ENCODE results near the gene PACRG.

Gene PACRG

DNA sequence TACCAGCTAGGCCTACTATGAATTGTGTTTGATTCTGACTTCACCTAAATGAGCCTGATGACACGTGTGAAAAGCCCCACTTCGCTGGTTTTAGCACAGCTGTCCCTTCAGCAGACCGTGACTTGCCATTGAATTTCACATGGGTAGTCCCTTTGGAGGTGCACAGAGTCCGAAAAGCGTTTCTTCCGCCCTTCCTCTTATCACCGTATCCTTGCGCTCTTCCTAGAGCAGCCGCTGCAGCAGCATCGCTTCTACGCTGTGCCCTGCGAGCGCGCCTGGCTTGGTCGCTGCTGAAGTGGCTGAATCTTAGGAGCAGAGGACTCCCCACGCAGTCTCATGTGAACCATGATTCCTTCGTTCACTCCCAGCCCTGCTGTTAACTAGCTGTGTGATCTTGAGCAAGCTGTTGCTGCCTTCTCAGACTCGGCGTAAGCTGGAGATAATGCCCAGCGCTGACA is 127.0 kb downstream of the PACRG start:
- H3K36me3 ChIP-seq = no peaks in the 10 kb centered on the region
- DNase-seq = no peak
- H3K9me3 ChIP-seq = no peaks in the 10 kb centered on the region
- H3K4me1 ChIP-seq = no peaks in the 10 kb centered on the region
- H3K27me3 ChIP-seq = no peaks in the 10 kb centered on the region
- H3K4me3 ChIP-seq = no peak overlapping the region
- H3K27ac ChIP-seq = no peak overlapping the region
- intact Hi-C loops (cut with DNase I; ENCODE audit: low total_unique reads) = no loop called here
- TF ChIP-seq CTCF (IDR thresholded peaks at IDR 0.05) = no peak

- Histone ChIP-seq H3K36me3 (no peaks in the 10 kb centered on the region), H3K9me3 (no peaks in the 10 kb centered on the region), H3K4me1 (no peaks in the 10 kb centered on the region), H3K27me3 (no peaks in the 10 kb centered on the region), H3K27ac (no peak overlapping the region), H3K4me3 (no peak overlapping the region)
- DNase-seq = no peak
- TF ChIP-seq CTCF (IDR thresholded peaks at IDR 0.05) = peak in 1 of 2 experiments; percentile 17
- intact Hi-C loops (cut with DNase I; ENCODE audit: low total_unique reads) = no loop called here
These were observed 129.1 kb downstream of the PACRG start for GRCh38 chr6:162856885-162857284.

- no peaks in the 10 kb centered on the region for H3K4me1 ChIP-seq
- intact Hi-C loops (cut with DNase I; ENCODE audit: low total_unique reads) = no loop called here
- H3K9me3 ChIP-seq = no peaks in the 10 kb centered on the region
- H3K27ac ChIP-seq = no peak overlapping the region
- H3K4me3 ChIP-seq = no peak overlapping the region
- DNase-seq = no peak
- no peaks in the 10 kb centered on the region for H3K27me3 ChIP-seq
- TF ChIP-seq CTCF (IDR thresholded peaks at IDR 0.05) = no peak
- no peaks in the 10 kb centered on the region for H3K36me3 ChIP-seq
These were observed 129.6 kb downstream of the PACRG start for GRCh38 chr6:162857326-162857725.

DNA sequence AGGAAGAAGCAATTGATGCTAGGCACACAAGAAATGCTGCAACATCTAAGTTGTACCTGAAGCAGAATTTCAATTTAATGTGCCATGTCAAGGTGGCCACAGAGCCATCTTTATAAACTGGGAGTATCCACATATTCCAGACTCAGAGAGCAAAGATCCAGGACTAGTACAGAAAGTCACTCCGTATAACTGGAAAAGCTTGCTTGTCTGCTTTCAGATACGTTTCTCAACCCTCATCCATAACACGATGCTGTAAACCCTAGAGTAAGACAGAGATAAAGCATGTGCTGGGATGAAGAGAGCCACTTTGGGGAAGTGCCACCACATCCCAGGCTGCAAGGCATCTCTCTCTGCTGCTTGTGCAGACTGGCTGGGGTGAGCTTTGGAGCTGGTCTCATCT is 134.7 kb downstream of the PACRG start:
- intact Hi-C loops (cut with DNase I; ENCODE audit: low total_unique reads) = no loop called here
- no peak for DNase-seq
- TF ChIP-seq CTCF (IDR thresholded peaks at IDR 0.05) = no peak
- no peaks in the 10 kb centered on the region for H3K9me3 ChIP-seq
- no peaks in the 10 kb centered on the region for H3K27me3 ChIP-seq
- no peak overlapping the region for H3K27ac ChIP-seq
- no peaks in the 10 kb centered on the region for H3K4me1 ChIP-seq
- H3K36me3 ChIP-seq = no peaks in the 10 kb centered on the region
- H3K4me3 ChIP-seq = no peak overlapping the region

GRCh38 chr6:162862941-162863340 is 135.2 kb downstream of the PACRG start:
- intact Hi-C loops (cut with DNase I; ENCODE audit: low total_unique reads) = no loop called here
- Histone ChIP-seq H3K36me3 (no peaks in the 10 kb centered on the region), H3K4me1 (no peaks in the 10 kb centered on the region), H3K4me3 (no peak overlapping the region), H3K27ac (no peak overlapping the region), H3K9me3 (no peaks in the 10 kb centered on the region), H3K27me3 (no peaks in the 10 kb centered on the region)
- no peak for TF ChIP-seq CTCF (IDR thresholded peaks at IDR 0.05)
- no peak for DNase-seq

GRCh38 chr6:162863821-162864220 is 136.0 kb downstream of the PACRG start:
- no peak overlapping the region for H3K4me3 ChIP-seq
- DNase-seq = no peak
- H3K9me3 ChIP-seq = no peaks in the 10 kb centered on the region
- H3K27me3 ChIP-seq = no peaks in the 10 kb centered on the region
- no peak for TF ChIP-seq CTCF (IDR thresholded peaks at IDR 0.05)
- H3K36me3 ChIP-seq = no peaks in the 10 kb centered on the region
- intact Hi-C loops (cut with DNase I; ENCODE audit: low total_unique reads) = no loop called here
- no peak overlapping the region for H3K27ac ChIP-seq
- H3K4me1 ChIP-seq = no peaks in the 10 kb centered on the region
